OCI-LY7 (cell line): Measurements from ENCODE around the gene INTS1. TPM values are rescaled to one million over a fixed set of nuclear protein-coding genes. Genes with fewer than 3 reads are reported as not detected.

Experiments
- BruUV-seq: library from RNA; stranded (reverse); fragments of 400-500 nt; replicated peaks from 2 replicates; lab custom pipeline; 2021; lab: Mats Ljungman, UMichigan
- CTCF ChIA-PET: fragments of 300-600 bp; sonication (Branson Sonifier 250); formaldehyde crosslinking; loops from one replicate; lab custom pipeline; 2022; ENCODE audit warnings: antibody characterized with exemption; ENCODE audit not compliant: unreplicated experiment; lab: Charles Lee
- POLR2A ChIA-PET: fragments of 300-600 bp; sonication (Branson Sonifier 250); formaldehyde crosslinking; loops from one replicate; lab custom pipeline; 2022; ENCODE audit warnings: antibody characterized with exemption; lab: Charles Lee
- DNase-seq: peaks from one replicate; pipeline ENCODE4 v3.0.0-alpha.2; 2015; ENCODE audit warnings: low spot score
- H2AFZ ChIP-seq: fragments of 200-600 bp; sonication (generic), shearing (Covaris generic); 2 replicates; pipeline ENCODE4 v1.6.1; 2014; ENCODE audit warnings: mild to moderate bottlenecking, antibody characterized with exemption, low read length, moderate library complexity
- H3K27ac ChIP-seq: fragments of 200-600 bp; sonication (generic); 2 replicates; pipeline ENCODE4 v1.5.1; 2014; ENCODE audit warnings: mixed run types, low read depth, mild to moderate bottlenecking, moderate library complexity, low read length, inconsistent platforms; ENCODE audit not compliant: poor library complexity, severe bottlenecking
- H3K36me3 ChIP-seq: fragments of 200-600 bp; sonication (generic); 2 replicates; pipeline ENCODE4 v1.6.1; 2014; ENCODE audit warnings: mild to moderate bottlenecking, antibody characterized with exemption, low read length, moderate library complexity, mixed read lengths; ENCODE audit not compliant: insufficient read depth
- H3K4me1 ChIP-seq: fragments of 200-600 bp; sonication (generic); 2 replicates; pipeline ENCODE4 v1.5.1; 2014; ENCODE audit warnings: mild to moderate bottlenecking, low read length; ENCODE audit not compliant: insufficient read depth, poor library complexity, severe bottlenecking
- H3K4me2 ChIP-seq: fragments of 200-600 bp; sonication (generic); 2 replicates; pipeline ENCODE4 v1.6.1; 2014; ENCODE audit warnings: mild to moderate bottlenecking, low read length
- H3K4me3 ChIP-seq: fragments of 200-600 bp; sonication (generic); 2 replicates; pipeline ENCODE4 v1.5.1; 2014; ENCODE audit warnings: mild to moderate bottlenecking, low read depth, low read length; ENCODE audit not compliant: poor library complexity, severe bottlenecking
- H3K79me2 ChIP-seq: fragments of 200-600 bp; sonication (generic); 2 replicates; pipeline ENCODE4 v1.6.1; 2016; ENCODE audit warnings: low read depth, mild to moderate bottlenecking, low read length, moderate library complexity, mixed read lengths; ENCODE audit not compliant: insufficient read depth
- H3K9me2 ChIP-seq: fragments of 200-600 bp; sonication (generic); 2 replicates; pipeline ENCODE4 v1.6.1; 2016; ENCODE audit warnings: mild to moderate bottlenecking, low read length, mixed read lengths; ENCODE audit not compliant: insufficient read depth
- H3K9me3 ChIP-seq: fragments of 200-600 bp; sonication (generic); 2 replicates; pipeline ENCODE4 v1.6.1; 2014; ENCODE audit warnings: mild to moderate bottlenecking, mixed run types, low read length, mixed read lengths
- H4K20me1 ChIP-seq: fragments of 200-600 bp; sonication (generic); 2 replicates; pipeline ENCODE4 v1.6.1; 2014; ENCODE audit warnings: mild to moderate bottlenecking, antibody characterized with exemption, low read length, moderate library complexity, mixed read lengths; ENCODE audit not compliant: insufficient read depth
- CTCF ChIP-seq: fragments of 200-600 bp; sonication (generic); conservative IDR thresholded peaks from 2 replicates; pipeline ENCODE4 v1.5.1; 2014; ENCODE audit warnings: mild to moderate bottlenecking, antibody characterized with exemption, low read length, moderate library complexity, mixed read lengths
- EZH2phosphoT487 ChIP-seq: fragments of 200-600 bp; sonication (generic); IDR thresholded peaks from 2 replicates; pipeline ENCODE4 v1.6.1; 2018; ENCODE audit warnings: low read depth, borderline replicate concordance, mild to moderate bottlenecking, mixed run types, antibody characterized with exemption, low read length, moderate library complexity, mixed read lengths
- intact Hi-C: fragments of 100-400 bp; cut with micrococcal nuclease; formaldehyde crosslinking; loops from one replicate; pipeline ENCODE4 v1.10.0; 2022; ENCODE audit not compliant: unreplicated experiment
- total RNA-seq, 2 experiments: library from RNA; depleted of rRNA in 1 of 2; stranded (reverse); fragments of >200 nt in 1 of 2; shearing (Covaris generic) in 1 of 2; gene quantifications; 2 replicates each; pipeline ENCODE4 v1.2.3, GENCODE V29; 2014 to 2022

Gene INTS1
- total RNA-seq, 2 experiments from 2014 or later = 83.6 to 188 TPM

- H4K20me1 ChIP-seq = no peaks in the 10 kb centered on the region
- BruUV-seq = no TSS peak
- no peak for DNase-seq
- H3K4me1 ChIP-seq = no peaks in the 10 kb centered on the region
- no peak overlapping the region for H3K27ac ChIP-seq
- intact Hi-C loops = no loop called here
- no peaks in the 10 kb centered on the region for H3K9me2 ChIP-seq
- POLR2A ChIA-PET = no interaction called here
- H3K4me3 ChIP-seq = no peak overlapping the region
- no peak overlapping the region for H3K4me2 ChIP-seq
- TF ChIP-seq CTCF (no peak), EZH2phosphoT487 (no peak)
- no peaks in the 10 kb centered on the region for H3K79me2 ChIP-seq
- no peak overlapping the region for H2AFZ ChIP-seq
- H3K36me3 ChIP-seq = peaks cover 83% of the 10 kb centered on the region
- CTCF ChIA-PET = no interaction called here
- no peaks in the 10 kb centered on the region for H3K9me3 ChIP-seq
Observed at GRCh38 chr7:1490837-1491236, 13.4 kb downstream of the INTS1 start.

DNA sequence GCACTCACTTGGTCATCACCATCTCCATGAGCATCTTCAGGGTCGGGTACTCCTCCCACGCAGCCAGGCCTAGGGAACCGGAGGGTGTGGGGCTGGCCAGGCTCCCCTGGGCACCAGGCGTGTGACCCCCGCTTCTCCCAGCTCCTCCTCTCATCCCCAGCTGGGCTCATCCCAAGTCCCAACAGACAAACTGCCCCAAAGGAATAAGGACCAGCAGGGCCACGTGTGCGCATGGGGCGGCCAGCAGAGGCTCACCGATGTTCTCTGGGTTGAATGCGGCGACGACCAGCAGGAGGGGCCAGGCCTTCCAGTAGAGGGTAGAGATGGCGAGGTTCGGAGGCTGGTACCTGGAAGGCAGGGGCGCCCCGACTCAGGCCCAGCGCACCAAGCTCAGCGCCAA lies 14.9 kb downstream of the INTS1 start:
- no peak overlapping the region for H3K4me3 ChIP-seq
- intact Hi-C loops = no loop called here
- POLR2A ChIA-PET = no interaction called here
- no peaks in the 10 kb centered on the region for H3K79me2 ChIP-seq
- DNase-seq = no peak
- H2AFZ ChIP-seq = no peak overlapping the region
- H3K4me1 ChIP-seq = no peaks in the 10 kb centered on the region
- no TSS peak for BruUV-seq
- CTCF ChIA-PET = interaction anchor here (0.6 kb wide), 1 partner anchor 1393 kb away, joined by 3 read pairs; no protein-coding TSS in a partner anchor
- no peak overlapping the region for H3K27ac ChIP-seq
- no peaks in the 10 kb centered on the region for H3K9me2 ChIP-seq
- H3K9me3 ChIP-seq = no peaks in the 10 kb centered on the region
- no peak overlapping the region for H3K4me2 ChIP-seq
- H3K36me3 ChIP-seq = peaks cover 82% of the 10 kb centered on the region
- no peak for TF ChIP-seq EZH2phosphoT487
- TF ChIP-seq CTCF = no peak
- H4K20me1 ChIP-seq = no peaks in the 10 kb centered on the region

GRCh38 chr7:1488016-1488415 lies 16.2 kb downstream of the INTS1 start:
- H2AFZ ChIP-seq = no peak overlapping the region
- no peaks in the 10 kb centered on the region for H3K79me2 ChIP-seq
- no peaks in the 10 kb centered on the region for H4K20me1 ChIP-seq
- H3K4me2 ChIP-seq = no peak overlapping the region
- H3K4me1 ChIP-seq = no peaks in the 10 kb centered on the region
- DNase-seq = no peak
- H3K27ac ChIP-seq = no peak overlapping the region
- H3K36me3 ChIP-seq = peaks cover 88% of the 10 kb centered on the region
- no peaks in the 10 kb centered on the region for H3K9me3 ChIP-seq
- BruUV-seq = no TSS peak
- intact Hi-C loops = no loop called here
- TF ChIP-seq EZH2phosphoT487 = no peak
- TF ChIP-seq CTCF = no peak
- CTCF ChIA-PET = no interaction called here
- no peaks in the 10 kb centered on the region for H3K9me2 ChIP-seq
- no peak overlapping the region for H3K4me3 ChIP-seq
- POLR2A ChIA-PET = interaction anchor here (0.6 kb wide), 1 partner anchor 286 kb away, joined by 4 read pairs; no protein-coding TSS in a partner anchor
